GM12874 (cell line): ENCODE data around the gene OR5H2.

Source experiments
- TF ChIP-seq, protein P1 (sequence below): IDR thresholded peaks from 2 replicates; pipeline ENCODE4 v1.5.1; 2011; ENCODE audit warnings: low read depth, mild to moderate bottlenecking, control low read depth, low read length, moderate library complexity; ENCODE audit not compliant: insufficient read depth

OR5H2 gene

DNA sequence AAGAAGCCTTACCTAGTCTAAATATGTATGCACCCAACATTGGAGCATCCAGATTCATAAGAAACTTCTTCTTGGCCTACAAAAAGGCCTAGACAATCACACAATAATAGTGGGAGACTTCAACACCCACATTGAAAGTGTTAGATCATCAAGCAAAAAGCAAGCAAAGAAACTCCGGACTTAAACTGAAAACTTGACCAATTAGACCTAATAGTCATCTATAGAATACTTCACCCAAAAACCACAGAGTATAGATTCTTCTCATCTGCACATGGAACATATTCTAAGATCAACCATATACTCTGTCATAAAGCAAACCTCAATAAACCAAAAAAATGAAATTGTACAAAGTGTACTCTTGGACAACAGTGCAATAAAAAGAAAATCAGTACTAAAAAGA is 49.0 kb downstream of the OR5H2 start:
- TF ChIP-seq, protein P1, sequence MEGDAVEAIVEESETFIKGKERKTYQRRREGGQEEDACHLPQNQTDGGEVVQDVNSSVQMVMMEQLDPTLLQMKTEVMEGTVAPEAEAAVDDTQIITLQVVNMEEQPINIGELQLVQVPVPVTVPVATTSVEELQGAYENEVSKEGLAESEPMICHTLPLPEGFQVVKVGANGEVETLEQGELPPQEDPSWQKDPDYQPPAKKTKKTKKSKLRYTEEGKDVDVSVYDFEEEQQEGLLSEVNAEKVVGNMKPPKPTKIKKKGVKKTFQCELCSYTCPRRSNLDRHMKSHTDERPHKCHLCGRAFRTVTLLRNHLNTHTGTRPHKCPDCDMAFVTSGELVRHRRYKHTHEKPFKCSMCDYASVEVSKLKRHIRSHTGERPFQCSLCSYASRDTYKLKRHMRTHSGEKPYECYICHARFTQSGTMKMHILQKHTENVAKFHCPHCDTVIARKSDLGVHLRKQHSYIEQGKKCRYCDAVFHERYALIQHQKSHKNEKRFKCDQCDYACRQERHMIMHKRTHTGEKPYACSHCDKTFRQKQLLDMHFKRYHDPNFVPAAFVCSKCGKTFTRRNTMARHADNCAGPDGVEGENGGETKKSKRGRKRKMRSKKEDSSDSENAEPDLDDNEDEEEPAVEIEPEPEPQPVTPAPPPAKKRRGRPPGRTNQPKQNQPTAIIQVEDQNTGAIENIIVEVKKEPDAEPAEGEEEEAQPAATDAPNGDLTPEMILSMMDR: no peak
